ENCODE results near the gene GDI2.

- TF ChIP-seq CTCF (IDR thresholded peaks at IDR 0.05; ENCODE audit: low read depth, low read length) (no peak), EZH2phosphoT487 (IDR thresholded peaks at IDR 0.05; ENCODE audit: low read depth) (no peak)
Observed at GRCh38 chr10:5719546-5719945, 93.7 kb downstream of the GDI2 start.
